OCI-M2 (cell line): ENCODE data around the gene VPS13D.
"Not testable (repeated sequence)": the region's sequence is repeated elsewhere in the genome, so short reads cannot be mapped to it uniquely, and the experiment has no call there.

Source experiments
- DNase-seq: peaks from one replicate; lab custom pipeline; 2025; ENCODE audit not compliant: unreplicated experiment; lab: John Stamatoyannopoulos, UW

VPS13D gene

GRCh38 chr1:12530462-12531178 lies 300.8 kb downstream of the VPS13D start:
- no peak for DNase-seq

GRCh38 chr1:12531179-12531499 lies 301.3 kb downstream of the VPS13D start:
- no peak for DNase-seq

- no peak for DNase-seq
Measured at GRCh38 chr1:12532405-12533315, 302.8 kb downstream of the VPS13D start.

- no peak for DNase-seq
Measured at GRCh38 chr1:12536023-12536639, 306.3 kb downstream of the VPS13D start.

GRCh38 chr1:12537294-12537693 lies 307.5 kb downstream of the VPS13D start:
- DNase-seq: no peak

- DNase-seq: no peak
Measured at GRCh38 chr1:12537906-12538461, 308.2 kb downstream of the VPS13D start.

- DNase-seq: not testable (repeated sequence)
Measured at GRCh38 chr1:12538536-12538935, 308.7 kb downstream of the VPS13D start.

GRCh38 chr1:12539320-12539704 lies 309.5 kb downstream of the VPS13D start:
- no peak for DNase-seq

- no peak for DNase-seq
Measured at GRCh38 chr1:12539705-12540579, 310.1 kb downstream of the VPS13D start.

GRCh38 chr1:12540580-12541273 lies 310.9 kb downstream of the VPS13D start:
- DNase-seq: no peak

GRCh38 chr1:12541274-12542137 lies 311.7 kb downstream of the VPS13D start:
- DNase-seq: no peak

- no peak for DNase-seq
Measured at GRCh38 chr1:12542138-12542465, 312.3 kb downstream of the VPS13D start.

GRCh38 chr1:12542616-12543592 lies 313.1 kb downstream of the VPS13D start:
- no peak for DNase-seq

- DNase-seq: no peak
Measured at GRCh38 chr1:12543740-12544154, 313.9 kb downstream of the VPS13D start.

- no peak for DNase-seq
Measured at GRCh38 chr1:12544357-12544756, 314.5 kb downstream of the VPS13D start.

GRCh38 chr1:12544992-12545391 lies 315.2 kb downstream of the VPS13D start:
- no peak for DNase-seq

- DNase-seq: no peak
Measured at GRCh38 chr1:12546771-12547585, 317.1 kb downstream of the VPS13D start.
